ENCODE results near the gene SMS.

- TF ChIP-seq POLR2AphosphoS5 (IDR thresholded peaks at IDR 0.05; ENCODE audit: low read depth), result no peak
- TF ChIP-seq CTCF (conservative IDR thresholded peaks at IDR 0.05; ENCODE audit: low read depth in 2 of 2), result no peak
- no peak for TF ChIP-seq EZH2phosphoT487 (IDR thresholded peaks at IDR 0.05; ENCODE audit: unreplicated experiment)
- no peak for TF ChIP-seq ZNF114 (CRISPR knock-in tag; IDR thresholded peaks at IDR 0.05)
- no peak for TF ChIP-seq REST (IDR thresholded peaks at IDR 0.05; ENCODE audit: unreplicated experiment)
- no peak for TF ChIP-seq EZH2 (IDR thresholded peaks at IDR 0.05; ENCODE audit: low read depth, unreplicated experiment)
- no peak for TF ChIP-seq NANOG (IDR thresholded peaks at IDR 0.05; ENCODE audit: borderline replicate concordance)
Observed at GRCh38 chrX:22004866-22005265, 64.4 kb downstream of the SMS start.
